ENCODE data around the gene KNCN.

KNCN gene

DNA sequence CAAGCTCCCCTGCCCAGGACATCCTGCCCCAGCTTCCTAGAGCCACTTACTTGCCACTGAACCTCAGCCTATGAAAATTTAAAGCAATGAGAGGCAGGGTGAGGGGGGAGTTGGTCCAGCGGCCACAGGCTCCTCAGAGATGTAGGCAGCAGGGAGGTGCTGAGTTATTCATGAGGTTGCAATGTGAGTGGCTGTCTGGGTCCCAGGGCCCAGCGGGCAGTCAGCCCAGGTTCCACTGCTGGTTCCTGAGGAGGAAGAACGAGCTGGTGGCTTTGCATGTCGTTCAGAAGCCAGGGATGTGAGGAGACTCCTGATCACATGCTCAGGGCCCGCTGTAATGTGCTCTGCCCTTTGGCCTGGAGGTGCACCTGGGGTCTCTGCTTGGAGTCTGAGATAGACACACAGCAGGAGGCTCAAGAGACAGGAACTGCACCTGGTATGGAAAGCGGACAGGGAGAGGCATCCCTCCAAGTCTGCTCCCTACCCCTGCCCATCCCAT, at the start of gene KNCN:
TSS of gene KNCN (minus strand) at position 51 of the 499 bp plus-strand sequence. CDS start 432 bp downstream, outside the sequence.
- TF ChIP-seq CTCF (IDR thresholded peaks at IDR 0.05; ENCODE audit: control insufficient read depth, insufficient read depth, low read depth, low read length, missing control alignments), result no peak
- no peak for DNase-seq (ENCODE audit: low read depth)
- no peak within 1 kb of the TSS for H3K4me3 ChIP-seq (ENCODE audit: control insufficient read depth, low read depth, low read length)

DNA sequence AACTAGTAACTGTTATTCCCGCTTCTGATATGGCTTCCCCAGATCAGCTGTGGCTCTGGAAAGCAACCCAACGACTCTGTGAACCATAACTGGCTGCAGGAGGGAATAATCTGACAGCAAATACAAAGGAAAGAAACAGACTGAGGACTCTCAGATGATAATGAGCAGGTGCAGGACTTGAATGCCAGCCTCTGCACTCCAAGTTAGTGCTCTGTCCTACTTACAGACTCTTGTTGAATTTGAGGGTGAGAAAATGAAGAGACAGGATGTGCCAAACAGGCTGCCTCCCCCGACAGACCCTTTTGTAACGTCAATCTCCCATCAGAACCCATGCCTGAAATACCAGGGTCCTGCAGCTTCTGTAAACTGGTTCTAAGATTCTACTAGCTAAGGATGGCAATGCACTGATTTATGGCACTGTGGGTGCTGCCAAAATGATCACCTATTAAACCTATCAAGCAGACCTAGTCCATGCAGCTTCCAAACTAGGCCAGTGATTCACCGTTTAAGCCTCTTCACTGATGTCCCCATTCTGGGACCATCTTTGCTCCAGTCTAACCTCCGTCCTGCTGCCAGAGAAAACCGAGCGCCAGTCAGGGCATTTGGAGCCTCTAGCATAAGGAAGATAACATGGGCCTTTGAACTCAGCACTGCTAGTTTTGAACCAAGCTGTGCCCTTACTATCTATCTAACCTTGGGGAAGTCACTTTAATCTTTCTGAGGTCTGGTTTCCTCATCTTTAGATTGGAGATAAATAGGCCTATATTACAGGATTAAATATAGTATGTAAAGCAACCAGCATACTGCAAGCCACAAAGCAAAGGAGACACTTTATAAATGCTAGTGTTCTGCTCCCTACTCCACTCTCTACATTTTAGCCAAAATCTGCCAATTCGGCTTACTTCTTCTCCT, 47.9 kb upstream of the KNCN start:
- no peak for DNase-seq (ENCODE audit: low read depth)
- no peak for TF ChIP-seq CTCF (IDR thresholded peaks at IDR 0.05; ENCODE audit: control insufficient read depth, insufficient read depth, low read depth, low read length, missing control alignments)
- H3K4me3 ChIP-seq (ENCODE audit: control insufficient read depth, low read depth, low read length), result no peak overlapping the region

DNA sequence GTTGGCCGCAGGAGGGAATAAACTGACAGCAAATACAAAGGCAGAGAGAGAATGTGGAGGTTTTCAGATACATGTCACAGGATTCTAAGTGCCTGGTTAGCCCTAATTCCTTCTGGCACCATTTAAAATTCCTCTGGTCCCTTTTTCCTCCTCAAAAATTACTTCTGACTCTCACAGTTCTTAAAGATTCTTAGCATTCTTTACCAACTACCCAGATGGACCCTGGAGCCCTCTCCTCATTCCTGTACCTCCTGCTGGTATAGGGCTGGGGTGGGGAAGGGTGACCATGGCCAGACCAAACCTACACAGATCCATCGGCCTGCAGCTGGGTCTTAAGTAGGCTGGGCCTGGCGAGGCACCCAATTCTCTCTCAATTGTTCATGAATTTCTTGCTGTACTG, 45.4 kb upstream of the KNCN start:
- no peak overlapping the region for H3K4me3 ChIP-seq (ENCODE audit: control insufficient read depth, low read depth, low read length)
- no peak for DNase-seq (ENCODE audit: low read depth)

GRCh38 chr1:46596036-46596435, 44.6 kb upstream of the KNCN start:
- TF ChIP-seq CTCF (IDR thresholded peaks at IDR 0.05; ENCODE audit: control insufficient read depth, insufficient read depth, low read depth, low read length, missing control alignments), result no peak
- H3K4me3 ChIP-seq (ENCODE audit: control insufficient read depth, low read depth, low read length), result no peak overlapping the region
- no peak for DNase-seq (ENCODE audit: low read depth)

More for the DNA sequence above, 45.4 kb upstream of the KNCN start:
- no peak for TF ChIP-seq CTCF (IDR thresholded peaks at IDR 0.05; ENCODE audit: control insufficient read depth, insufficient read depth, low read depth, low read length, missing control alignments)

GRCh38 chr1:46595127-46595526, 43.7 kb upstream of the KNCN start:
- TF ChIP-seq CTCF (IDR thresholded peaks at IDR 0.05; ENCODE audit: control insufficient read depth, insufficient read depth, low read depth, low read length, missing control alignments), result no peak
- H3K4me3 ChIP-seq (ENCODE audit: control insufficient read depth, low read depth, low read length), result no peak overlapping the region
- DNase-seq (ENCODE audit: low read depth), result no peak

DNA sequence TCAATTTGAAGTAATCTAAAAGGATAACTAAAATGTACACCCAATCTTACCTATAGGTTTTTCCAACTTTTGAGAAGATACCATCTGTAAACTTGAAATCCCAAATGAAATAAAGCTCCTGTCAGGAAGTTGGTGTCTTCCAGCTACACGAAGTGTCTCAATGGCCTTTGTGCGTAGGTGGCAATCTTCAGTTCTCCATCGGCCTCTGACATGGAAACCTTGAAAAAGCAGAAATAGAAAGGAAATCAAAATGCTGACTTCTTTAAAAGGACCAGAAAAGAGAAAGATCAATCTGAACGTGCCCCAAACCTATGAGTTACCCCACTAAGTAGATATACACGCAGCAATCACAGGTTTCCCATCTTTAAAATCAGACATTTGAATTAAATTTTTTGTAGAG, 42.6 kb upstream of the KNCN start:
- no peak for TF ChIP-seq CTCF (IDR thresholded peaks at IDR 0.05; ENCODE audit: control insufficient read depth, insufficient read depth, low read depth, low read length, missing control alignments)
- DNase-seq (ENCODE audit: low read depth), result no peak
- H3K4me3 ChIP-seq (ENCODE audit: control insufficient read depth, low read depth, low read length), result no peak overlapping the region
